ENCODE results near the gene PPTC7.
A peak's percentile ranks its signal among the peaks of the same experiment; 100 is the strongest.
"Not testable (repeated sequence)": the region's sequence is repeated elsewhere in the genome, so short reads cannot be mapped to it uniquely, and the experiment has no call there.

Gene PPTC7

GRCh38 chr12:110532644-110533043 lies 50.5 kb downstream of the PPTC7 start:
- no peak for DNase-seq

- DNase-seq: no peak
Measured at GRCh38 chr12:110531741-110532333, 51.3 kb downstream of the PPTC7 start.

GRCh38 chr12:110530511-110530910 lies 52.6 kb downstream of the PPTC7 start:
- DNase-seq: no peak

GRCh38 chr12:110528277-110528839 lies 54.8 kb downstream of the PPTC7 start:
- no peak for DNase-seq

- DNase-seq: not testable (repeated sequence)
Measured at GRCh38 chr12:110520876-110521712, 62.0 kb downstream of the PPTC7 start.

- DNase-seq: not testable (repeated sequence)
Measured at GRCh38 chr12:110518014-110518413, 65.1 kb downstream of the PPTC7 start.

- no peak for DNase-seq
Measured at GRCh38 chr12:110516995-110517394, 66.1 kb downstream of the PPTC7 start.

- no peak for DNase-seq
Measured at GRCh38 chr12:110514363-110514762, 68.8 kb downstream of the PPTC7 start.

GRCh38 chr12:110513842-110514241 lies 69.3 kb downstream of the PPTC7 start:
- DNase-seq: no peak

- DNase-seq: no peak
Measured at GRCh38 chr12:110508071-110508586, 75.0 kb downstream of the PPTC7 start.

- DNase-seq: no peak
Measured at GRCh38 chr12:110505332-110505731, 77.8 kb downstream of the PPTC7 start.

GRCh38 chr12:110503432-110503831 lies 79.7 kb downstream of the PPTC7 start:
- no peak for DNase-seq

- DNase-seq: peak; percentile 98
Measured at GRCh38 chr12:110501752-110502738, 81.1 kb downstream of the PPTC7 start, which contains the start of the genes RAD9B and VPS29. RAD9B (plus strand) TSS chr12:110502331; CDS start chr12:110502338, 7 bp downstream. VPS29 (minus strand) TSS chr12:110502111; CDS start chr12:110502051, 60 bp downstream.

- DNase-seq: no peak
Measured at GRCh38 chr12:110501399-110501751, 81.7 kb downstream of the PPTC7 start.

GRCh38 chr12:110498984-110499706 lies 84.0 kb downstream of the PPTC7 start:
- DNase-seq: no peak

All from activated CD4-positive, CD25-positive, alpha-beta regulatory T cell treated with anti-CD3 and anti-CD28 coated beads, Interleukin-2, amount 50 U/mL, for 72 hours (primary cell).